Mucosa of descending colon (tissue), 3 donors: ENCODE data around the gene ARSD. TPM values are rescaled to one million over a fixed set of nuclear protein-coding genes. Genes with fewer than 3 reads are reported as not detected.
"Not testable (repeated sequence)": the region's sequence is repeated elsewhere in the genome, so short reads cannot be mapped to it uniquely, and the experiment has no call there.

Source experiments
- ATAC-seq: fragments of 200-7000 bp; cut with Tn5 transposase; one replicate; pipeline ENCODE4 v1.9.1; 2020; ENCODE audit warnings: mild to moderate bottlenecking, moderate library complexity
- DNase-seq, 3 donors: peaks; one replicate each; pipeline ENCODE4 v3.0.0-alpha.2; 2020
- H3K36me3 ChIP-seq: fragments of 200-600 bp; one replicate; pipeline ENCODE4 v1.8.0; 2021; ENCODE audit warnings: low read depth, mild to moderate bottlenecking
- H3K4me1 ChIP-seq: fragments of 200-600 bp; one replicate; pipeline ENCODE4 v1.8.0; 2021; ENCODE audit warnings: low read depth, mild to moderate bottlenecking
- H3K4me3 ChIP-seq: fragments of 200-600 bp; one replicate; pipeline ENCODE4 v1.8.0; 2021; ENCODE audit warnings: mild to moderate bottlenecking
- H3K9me3 ChIP-seq: fragments of 200-600 bp; one replicate; pipeline ENCODE4 v1.8.0; 2021; ENCODE audit warnings: mild to moderate bottlenecking
- CTCF ChIP-seq: fragments of 200-600 bp; IDR thresholded peaks from one replicate; pipeline ENCODE4 v1.8.0; 2022; ENCODE audit warnings: antibody characterized with exemption, mild to moderate bottlenecking
- intact Hi-C, 2 donors: fragments of 100-400 bp; cut with DNase I in 1 of 2; cut with micrococcal nuclease in 1 of 2; formaldehyde crosslinking; loops; one replicate each; pipeline versions ENCODE4 v1.11.0 to v1.11.1; 2022; cut with DNase I, micrococcal nuclease
- total RNA-seq, 3 donors: library from RNA; stranded (reverse); fragmentation: NEBNext Ultra II Directional in 2 of 3; extraction: Animal tissue kit (Norgen Biotek cat#: 25700) in 2 of 3; gene quantifications; one replicate each; pipeline versions ENCODE4 v1.2.1 to v1.2.4, GENCODE V29; 2021 to 2023
- donor health status: DM: no; HTN: no; CAD: no; lungs with moderate emphysema.
- donor health status: DM: no; HTN: no; CAD: no.
- donor health status: DM: no; HTN: yes; CAD: no.

ARSD gene
- total RNA-seq, 3 donors from 2014 or later: 26.2 to 70.9 (median 67.2) TPM

- intact Hi-C loops, H3K4me3 ChIP-seq, H3K4me1 ChIP-seq, H3K36me3 ChIP-seq, DNase-seq, H3K9me3 ChIP-seq: not testable (repeated sequence)
- peak; percentile 69 for ATAC-seq
Measured at GRCh38 chrX:2889706-2890490, 39.2 kb downstream of the ARSD start.

GRCh38 chrX:2889045-2889605 lies 40.0 kb downstream of the ARSD start:
- Histone ChIP-seq H3K4me1 (no peaks in the 10 kb centered on the region), H3K9me3 (no peaks in the 10 kb centered on the region), H3K36me3 (no peaks in the 10 kb centered on the region), H3K4me3 (no peak overlapping the region)
- ATAC-seq: peak; percentile 31
- no peak for DNase-seq
- intact Hi-C loops: no loop called here
- TF ChIP-seq CTCF: no peak

DNA sequence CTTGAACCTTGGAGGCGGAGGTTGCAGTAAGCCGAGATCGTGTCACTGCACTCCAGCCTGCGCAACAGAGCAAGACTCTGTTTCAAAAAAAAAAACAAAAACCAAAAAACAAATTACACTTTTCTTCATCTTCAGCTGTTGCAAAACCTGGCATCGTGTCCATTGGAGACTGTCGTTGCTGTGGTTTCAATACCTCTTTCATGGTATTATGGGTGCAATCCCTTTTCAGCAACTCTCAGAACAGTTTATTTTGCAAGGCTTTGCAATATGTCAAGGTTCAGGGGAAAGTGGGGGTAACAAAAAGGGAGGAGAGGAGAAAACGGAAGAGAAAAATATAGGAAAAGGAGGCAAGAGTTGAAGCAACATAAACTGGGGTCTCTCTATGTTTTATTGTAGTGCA lies 40.8 kb downstream of the ARSD start:
- Histone ChIP-seq H3K36me3 (no peaks in the 10 kb centered on the region), H3K4me3 (no peak overlapping the region), H3K9me3 (no peaks in the 10 kb centered on the region), H3K4me1 (no peaks in the 10 kb centered on the region)
- DNase-seq (no peak), ATAC-seq (no peak)
- intact Hi-C loops: no loop called here
- TF ChIP-seq CTCF: no peak

DNA sequence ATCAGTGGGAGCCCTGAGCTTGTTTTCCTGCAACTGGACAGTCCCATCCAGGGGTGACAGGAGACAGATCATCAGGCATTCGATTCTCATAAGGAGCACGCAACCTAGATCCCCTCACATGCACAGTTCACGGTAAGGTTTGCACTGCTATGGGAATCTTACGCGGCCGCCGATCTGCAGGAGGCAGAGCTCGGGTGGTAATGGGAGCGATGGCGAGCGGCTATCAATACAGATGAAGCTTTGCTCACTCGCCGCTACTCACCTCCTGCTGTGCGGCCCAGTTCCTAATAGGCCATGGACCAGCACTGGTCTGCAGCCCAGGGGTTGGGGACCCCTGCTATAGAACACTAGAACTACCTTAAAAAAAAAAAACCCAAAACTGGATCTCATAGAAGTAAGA lies 45.4 kb downstream of the ARSD start:
- Histone ChIP-seq H3K4me3 (no peak overlapping the region), H3K9me3 (no peaks in the 10 kb centered on the region), H3K36me3 (no peaks in the 10 kb centered on the region), H3K4me1 (no peaks in the 10 kb centered on the region)
- intact Hi-C loops: no loop called here
- DNase-seq: no peak
- TF ChIP-seq CTCF: no peak
- no peak for ATAC-seq

DNA sequence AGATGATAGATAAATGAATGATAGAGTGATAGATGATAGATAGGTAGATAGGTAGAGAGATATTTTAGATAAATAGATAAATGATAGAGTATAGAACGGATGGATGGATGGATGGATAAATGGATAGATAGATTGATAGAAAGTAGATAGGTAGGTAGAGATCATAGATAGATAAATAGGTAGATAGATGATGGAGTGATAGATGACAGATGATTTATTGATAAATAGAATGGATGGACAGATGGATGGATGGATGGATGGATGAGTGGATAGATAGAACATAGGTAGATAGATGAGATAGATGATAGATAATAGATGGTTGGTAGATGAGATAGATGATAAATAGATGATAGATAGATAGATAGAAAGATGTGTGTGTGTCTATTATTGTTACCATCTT lies 49.5 kb downstream of the ARSD start:
- no peak for TF ChIP-seq CTCF
- H3K9me3 ChIP-seq: no peaks in the 10 kb centered on the region
- no peak for ATAC-seq
- intact Hi-C loops: no loop called here
- no peak for DNase-seq
- H3K4me3 ChIP-seq: no peak overlapping the region
- no peaks in the 10 kb centered on the region for H3K36me3 ChIP-seq
- no peaks in the 10 kb centered on the region for H3K4me1 ChIP-seq

GRCh38 chrX:2878563-2878962 lies 50.6 kb downstream of the ARSD start:
- no peaks in the 10 kb centered on the region for H3K9me3 ChIP-seq
- no peak overlapping the region for H3K4me3 ChIP-seq
- intact Hi-C loops: no loop called here
- TF ChIP-seq CTCF: no peak
- no peaks in the 10 kb centered on the region for H3K36me3 ChIP-seq
- no peak for DNase-seq
- ATAC-seq: no peak
- H3K4me1 ChIP-seq: no peaks in the 10 kb centered on the region
